AG04450 (cell line): ENCODE results near the gene DNAJB12. TPM values are rescaled to one million over a fixed set of nuclear protein-coding genes. Genes with fewer than 3 reads are reported as not detected.
"Not testable (repeated sequence)": the region's sequence is repeated elsewhere in the genome, so short reads cannot be mapped to it uniquely, and the experiment has no call there.

Source experiments
- CTCF ChIA-PET: fragments of 300-600, 350-600 bp; formaldehyde crosslinking; extraction: SDS; loops from one replicate; lab custom pipeline; 2022; ENCODE audit warnings: antibody characterized with exemption, inconsistent platforms; lab: Charles Lee
- POLR2A ChIA-PET: fragments of 350-600 bp; formaldehyde crosslinking; extraction: SDS; loops from one replicate; lab custom pipeline; 2021; ENCODE audit warnings: antibody characterized with exemption, inconsistent platforms; lab: Yijun Ruan, JAX
- DNase-seq: peaks from one replicate; pipeline ENCODE4 v3.0.0-alpha.2; 2011; ENCODE audit warnings: low read depth, low spot score
- H3K27ac ChIP-seq: one replicate; pipeline ENCODE4 v1.5.1; 2012; ENCODE audit warnings: low read depth, low read length, control low read depth
- H3K27me3 ChIP-seq: one replicate; pipeline ENCODE4 v1.6.0; 2012; ENCODE audit warnings: low read length; ENCODE audit not compliant: control insufficient read depth, insufficient read depth
- H3K4me3 ChIP-seq: 2 replicates; pipeline ENCODE4 v1.5.1; 2011; ENCODE audit warnings: mild to moderate bottlenecking, low read depth, low read length, control low read depth
- H3K9me3 ChIP-seq: 2 replicates; pipeline ENCODE4 v1.5.1; 2012; ENCODE audit warnings: low read length; ENCODE audit not compliant: control insufficient read depth, insufficient read depth
- polyA plus RNA-seq: library from polyadenylated mRNA; depleted of rRNA; stranded (reverse); fragments of >200 nt; gene quantifications from 2 replicates; pipeline ENCODE4 v1.2.3, GENCODE V29; 2011
- TF ChIP-seq, protein P1 (sequence below): IDR thresholded peaks from 2 replicates; pipeline ENCODE4 v1.5.1; 2011; ENCODE audit warnings: low read depth, low read length, control low read depth, inconsistent platforms

DNAJB12 gene
- polyA plus RNA-seq, 1 experiment: 17.9 TPM

DNA sequence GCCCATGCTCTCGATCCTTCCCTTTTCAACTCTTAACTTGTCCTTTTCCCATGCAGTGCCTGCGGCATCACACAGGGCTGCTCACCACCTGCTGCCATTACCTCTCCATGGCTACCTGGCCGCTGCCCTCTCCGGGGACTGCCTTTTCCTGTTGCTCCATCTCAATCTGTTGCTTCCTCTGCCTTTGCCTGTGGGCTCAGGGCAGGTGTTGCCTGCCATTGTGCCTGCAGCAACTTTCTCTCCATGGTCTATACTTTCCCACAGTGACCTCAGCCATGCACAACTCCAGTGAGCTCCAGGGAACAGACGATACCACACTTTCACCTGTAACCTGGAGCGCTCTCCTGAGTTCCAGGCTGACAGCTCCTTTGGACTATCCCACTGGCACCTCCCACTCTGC, 3.2 kb downstream of the DNAJB12 start:
- TF ChIP-seq, protein P1, sequence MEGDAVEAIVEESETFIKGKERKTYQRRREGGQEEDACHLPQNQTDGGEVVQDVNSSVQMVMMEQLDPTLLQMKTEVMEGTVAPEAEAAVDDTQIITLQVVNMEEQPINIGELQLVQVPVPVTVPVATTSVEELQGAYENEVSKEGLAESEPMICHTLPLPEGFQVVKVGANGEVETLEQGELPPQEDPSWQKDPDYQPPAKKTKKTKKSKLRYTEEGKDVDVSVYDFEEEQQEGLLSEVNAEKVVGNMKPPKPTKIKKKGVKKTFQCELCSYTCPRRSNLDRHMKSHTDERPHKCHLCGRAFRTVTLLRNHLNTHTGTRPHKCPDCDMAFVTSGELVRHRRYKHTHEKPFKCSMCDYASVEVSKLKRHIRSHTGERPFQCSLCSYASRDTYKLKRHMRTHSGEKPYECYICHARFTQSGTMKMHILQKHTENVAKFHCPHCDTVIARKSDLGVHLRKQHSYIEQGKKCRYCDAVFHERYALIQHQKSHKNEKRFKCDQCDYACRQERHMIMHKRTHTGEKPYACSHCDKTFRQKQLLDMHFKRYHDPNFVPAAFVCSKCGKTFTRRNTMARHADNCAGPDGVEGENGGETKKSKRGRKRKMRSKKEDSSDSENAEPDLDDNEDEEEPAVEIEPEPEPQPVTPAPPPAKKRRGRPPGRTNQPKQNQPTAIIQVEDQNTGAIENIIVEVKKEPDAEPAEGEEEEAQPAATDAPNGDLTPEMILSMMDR: no peak
- CTCF ChIA-PET: interaction anchor here (1.5 to 1.8 kb wide), 2 partner anchors 10 to 12 kb away, joined by 3 to 5 read pairs; no protein-coding TSS in a partner anchor
- POLR2A ChIA-PET: no interaction called here
- DNase-seq: no peak
- Histone ChIP-seq H3K27me3 (no peaks in the 10 kb centered on the region), H3K9me3 (peaks cover 3% of the 10 kb centered on the region; the same call in 1 of the 2 replicates), H3K4me3 (no peak overlapping the region), H3K27ac (no peak overlapping the region)

DNA sequence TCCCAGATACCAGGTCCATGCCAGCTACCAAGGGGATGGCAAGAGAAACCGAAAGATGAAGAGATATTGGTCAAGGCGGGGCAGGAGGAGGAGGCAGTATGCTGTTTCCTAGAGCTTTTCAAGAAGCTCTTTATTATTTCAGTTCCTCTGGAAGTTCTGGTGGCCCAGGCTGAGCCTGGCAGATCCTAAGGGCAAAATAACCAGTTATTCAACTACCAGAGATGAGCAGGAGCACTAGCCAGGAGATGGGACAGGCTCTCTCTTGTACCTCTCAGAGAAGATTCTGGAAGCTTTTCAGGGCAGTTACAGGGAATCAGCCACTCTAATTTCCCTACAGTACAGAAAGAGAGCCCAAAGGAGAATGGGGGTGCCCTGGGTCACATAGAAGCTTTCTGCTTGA, 5.3 kb downstream of the DNAJB12 start:
- ChIA-PET POLR2A (interaction anchor here (1.1 kb wide), 1 partner anchor 17 kb away, joined by 3 read pairs; no protein-coding TSS in a partner anchor), CTCF (interaction anchor here (1.6 kb wide), 1 partner anchor 300 kb away, joined by 5 read pairs; no protein-coding TSS in a partner anchor)
- Histone ChIP-seq H3K27me3 (no peaks in the 10 kb centered on the region), H3K9me3 (peaks cover 3% of the 10 kb centered on the region; the same call in 1 of the 2 replicates), H3K27ac (no peak overlapping the region), H3K4me3 (no peak overlapping the region)
- TF ChIP-seq, protein P1: no peak
- no peak for DNase-seq

DNA sequence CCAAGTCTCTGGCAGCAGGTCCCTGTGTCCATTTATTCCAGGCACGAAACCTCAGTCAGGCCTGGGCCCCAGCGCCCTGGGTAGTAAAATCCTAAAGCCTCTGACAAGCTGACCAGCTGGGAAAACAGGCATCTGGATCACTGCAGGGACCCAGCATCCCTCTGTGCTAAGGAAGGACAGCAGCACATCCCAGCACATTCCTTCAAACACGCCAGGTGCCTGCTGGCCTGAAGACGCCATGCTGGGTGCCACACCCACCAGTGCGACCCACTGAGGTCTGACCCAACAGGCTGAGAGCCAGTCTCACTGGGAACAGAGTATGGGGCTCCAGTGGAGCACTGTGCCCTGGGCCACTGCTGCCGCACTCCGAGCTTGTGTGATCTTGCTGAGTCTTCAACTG, 6.4 kb downstream of the DNAJB12 start:
- Histone ChIP-seq H3K27me3 (no peaks in the 10 kb centered on the region), H3K9me3 (no peaks in the 10 kb centered on the region), H3K4me3 (no peak overlapping the region), H3K27ac (no peak overlapping the region)
- ChIA-PET POLR2A (no interaction called here), CTCF (no interaction called here)
- TF ChIP-seq, protein P1: no peak
- DNase-seq: no peak

DNA sequence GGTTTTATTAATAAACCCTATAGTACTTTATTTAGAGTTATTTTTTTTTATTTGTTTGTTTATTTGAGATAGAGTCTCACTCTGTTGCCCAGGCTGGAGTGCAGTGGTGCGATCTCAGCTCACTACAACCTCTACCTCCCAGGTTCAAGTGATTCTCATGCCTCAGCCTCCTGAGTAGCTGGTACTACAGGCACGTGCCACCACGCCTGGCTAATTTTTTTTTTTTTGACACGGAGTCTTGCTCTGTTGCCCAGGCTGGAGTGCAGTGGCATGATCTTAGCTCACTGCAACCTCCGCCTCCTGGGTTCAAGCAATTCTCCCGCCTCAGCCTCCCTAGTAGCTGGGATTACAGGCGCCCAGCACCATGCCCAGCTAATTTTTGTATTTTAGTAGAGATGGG, 8.6 kb downstream of the DNAJB12 start:
- not testable (repeated sequence) for H3K4me3 ChIP-seq, H3K27me3 ChIP-seq, H3K27ac ChIP-seq, DNase-seq, H3K9me3 ChIP-seq
- POLR2A ChIA-PET: interaction anchor here (0.7 kb wide), 1 partner anchor 73 kb away, joined by 9 read pairs; no protein-coding TSS in a partner anchor
- CTCF ChIA-PET: interaction anchor here (0.6 to 1.3 kb wide), 4 partner anchors 9 to 123 kb away, joined by 3 to 5 read pairs (median 4); no protein-coding TSS in a partner anchor

DNA sequence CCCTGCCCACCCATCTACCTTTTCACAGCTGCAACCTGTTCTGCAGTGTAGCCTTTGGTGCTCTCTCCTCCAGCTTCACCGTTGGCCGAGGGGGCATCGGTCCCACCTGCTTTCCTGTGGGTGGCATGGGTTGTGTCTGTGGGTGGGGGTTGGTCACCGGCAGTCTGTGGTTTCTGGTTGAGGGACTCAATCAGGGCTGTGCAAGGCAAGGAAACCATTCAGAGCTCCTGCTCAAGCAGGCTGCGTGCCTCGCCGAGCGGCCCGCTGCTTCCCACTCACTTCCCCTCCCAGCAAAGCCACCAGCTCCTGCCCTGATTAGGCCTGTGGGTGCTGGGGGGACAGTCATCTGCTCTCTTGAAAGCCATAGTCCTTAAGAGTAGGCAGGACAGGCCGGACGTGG, 9.8 kb downstream of the DNAJB12 start:
- Histone ChIP-seq H3K4me3 (no peak overlapping the region), H3K9me3 (no peaks in the 10 kb centered on the region; the same call in 1 of the 2 replicates), H3K27me3 (no peaks in the 10 kb centered on the region), H3K27ac (no peak overlapping the region)
- TF ChIP-seq, protein P1: no peak
- CTCF ChIA-PET: interaction anchor here (0.6 to 1.3 kb wide), 5 partner anchors 8 to 448 kb away, joined by 3 to 5 read pairs (median 5); no protein-coding TSS in a partner anchor
- POLR2A ChIA-PET: no interaction called here
- DNase-seq: no peak
